ENCODE measurements around the gene CARD19. TPM values are rescaled to one million over a fixed set of nuclear protein-coding genes. Genes with fewer than 3 reads are reported as not detected.
A peak's percentile ranks its signal among the peaks of the same experiment; 100 is the strongest.

Gene CARD19
- total RNA-seq, 1 experiment from 2014 or later: 97.5 TPM

- Histone ChIP-seq H3F3A (ENCODE audit: insufficient read depth, low read depth) (peaks cover 52% of the 10 kb centered on the region), H3K4me3 (no peak overlapping the region), H3K4me2 (peak overlapping the region; percentile 41; the same call in 1 of the 2 replicates), H3K9me3 (ENCODE audit: insufficient read depth, low read depth) (no peaks in the 10 kb centered on the region), H3K9me2 (ENCODE audit: insufficient read depth) (no peaks in the 10 kb centered on the region), H3K4me1 (replicated peaks; ENCODE audit: insufficient read depth) (peaks cover 38% of the 10 kb centered on the region), H4K20me1 (ENCODE audit: insufficient read depth) (no peaks in the 10 kb centered on the region), H3K36me3 (ENCODE audit: low read depth) (peaks cover 16% of the 10 kb centered on the region; the same call in 1 of the 2 replicates), H2AFZ (no peak overlapping the region), H3K27me3 (ENCODE audit: insufficient read depth, low read depth) (no peaks in the 10 kb centered on the region), H3K79me2 (ENCODE audit: low read depth) (peaks cover 7% of the 10 kb centered on the region; the same call in 1 of the 2 replicates), H3K27ac (peak overlapping the region; percentile 91)
- ChIA-PET CTCF (interaction anchor here (1.4 kb wide), 1 partner anchor 12 kb away, joined by 9 read pairs; no protein-coding TSS in a partner anchor), POLR2A (ENCODE audit: unreplicated experiment) (no interaction called here)
- DNase-seq: no peak
- BruUV-seq (replicated peaks): no TSS peak
- intact Hi-C loops (cut with micrococcal nuclease; ENCODE audit: unreplicated experiment): no loop called here
- TF ChIP-seq, protein P1, sequence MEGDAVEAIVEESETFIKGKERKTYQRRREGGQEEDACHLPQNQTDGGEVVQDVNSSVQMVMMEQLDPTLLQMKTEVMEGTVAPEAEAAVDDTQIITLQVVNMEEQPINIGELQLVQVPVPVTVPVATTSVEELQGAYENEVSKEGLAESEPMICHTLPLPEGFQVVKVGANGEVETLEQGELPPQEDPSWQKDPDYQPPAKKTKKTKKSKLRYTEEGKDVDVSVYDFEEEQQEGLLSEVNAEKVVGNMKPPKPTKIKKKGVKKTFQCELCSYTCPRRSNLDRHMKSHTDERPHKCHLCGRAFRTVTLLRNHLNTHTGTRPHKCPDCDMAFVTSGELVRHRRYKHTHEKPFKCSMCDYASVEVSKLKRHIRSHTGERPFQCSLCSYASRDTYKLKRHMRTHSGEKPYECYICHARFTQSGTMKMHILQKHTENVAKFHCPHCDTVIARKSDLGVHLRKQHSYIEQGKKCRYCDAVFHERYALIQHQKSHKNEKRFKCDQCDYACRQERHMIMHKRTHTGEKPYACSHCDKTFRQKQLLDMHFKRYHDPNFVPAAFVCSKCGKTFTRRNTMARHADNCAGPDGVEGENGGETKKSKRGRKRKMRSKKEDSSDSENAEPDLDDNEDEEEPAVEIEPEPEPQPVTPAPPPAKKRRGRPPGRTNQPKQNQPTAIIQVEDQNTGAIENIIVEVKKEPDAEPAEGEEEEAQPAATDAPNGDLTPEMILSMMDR (conservative IDR thresholded peaks at IDR 0.05): no peak
- TF ChIP-seq EZH2 (IDR thresholded peaks at IDR 0.05; ENCODE audit: low read depth): no peak
Observed at GRCh38 chr9:93120846-93121315, 24.9 kb downstream of the CARD19 start.

- H3F3A ChIP-seq (ENCODE audit: insufficient read depth, low read depth): peaks cover 47% of the 10 kb centered on the region
- no peaks in the 10 kb centered on the region for H4K20me1 ChIP-seq (ENCODE audit: insufficient read depth)
Observed at GRCh38 chr9:93121316-93122241, 25.6 kb downstream of the CARD19 start.

DNA sequence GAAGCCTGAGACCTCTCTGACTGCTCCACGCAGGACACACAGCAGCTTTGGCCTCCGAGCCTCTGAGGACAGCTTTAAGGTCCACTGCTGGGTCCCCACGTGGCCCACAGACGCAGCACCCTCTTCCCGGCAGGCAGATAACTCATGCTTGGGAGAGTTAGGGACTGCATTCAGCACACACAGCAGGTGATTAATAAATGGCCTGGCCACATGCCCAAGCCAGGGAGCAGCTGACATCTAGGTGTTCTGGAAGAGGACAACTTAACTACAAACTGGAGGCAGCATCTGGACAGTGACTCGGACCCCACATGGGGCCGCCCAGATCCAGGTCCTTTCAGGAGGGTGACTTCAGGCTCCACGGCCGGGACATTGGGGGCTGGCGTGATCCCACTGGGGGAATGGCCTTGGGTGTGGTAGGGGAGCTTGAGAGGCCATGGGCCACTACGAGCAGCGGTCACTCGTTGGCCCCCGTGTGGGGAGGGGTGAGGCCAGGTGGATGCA, 26.8 kb downstream of the CARD19 start:
- no peak overlapping the region for H3K4me2 ChIP-seq
- peaks cover 16% of the 10 kb centered on the region; the same call in 1 of the 2 replicates for H3K36me3 ChIP-seq (ENCODE audit: low read depth)
- no peak overlapping the region for H2AFZ ChIP-seq
- H4K20me1 ChIP-seq (ENCODE audit: insufficient read depth): no peaks in the 10 kb centered on the region
- peaks cover 42% of the 10 kb centered on the region for H3F3A ChIP-seq (ENCODE audit: insufficient read depth, low read depth)
- BruUV-seq (replicated peaks): no TSS peak
- no peaks in the 10 kb centered on the region for H3K27me3 ChIP-seq (ENCODE audit: insufficient read depth, low read depth)
- CTCF ChIA-PET: no interaction called here
- TF ChIP-seq, protein P1 (conservative IDR thresholded peaks at IDR 0.05): no peak
- TF ChIP-seq EZH2 (IDR thresholded peaks at IDR 0.05; ENCODE audit: low read depth): no peak
- no peaks in the 10 kb centered on the region for H3K9me3 ChIP-seq (ENCODE audit: insufficient read depth, low read depth)
- H3K4me1 ChIP-seq (replicated peaks; ENCODE audit: insufficient read depth): peaks cover 21% of the 10 kb centered on the region
- no peak overlapping the region for H3K4me3 ChIP-seq
- 0 out of 2 replicates have a peak, but pooled peaks cover 14% of the 10 kb centered on the region for H3K79me2 ChIP-seq (ENCODE audit: low read depth)
- no peaks in the 10 kb centered on the region for H3K9me2 ChIP-seq (ENCODE audit: insufficient read depth)
- H3K27ac ChIP-seq: no peak overlapping the region
- intact Hi-C loops (cut with micrococcal nuclease; ENCODE audit: unreplicated experiment): no loop called here
- no peak for DNase-seq
- POLR2A ChIA-PET (ENCODE audit: unreplicated experiment): interaction anchor here (0.6 kb wide), 1 partner anchor 11 kb away, joined by 3 read pairs; no protein-coding TSS in a partner anchor

More at GRCh38 chr9:93121316-93122241, 25.6 kb downstream of the CARD19 start:
- DNase-seq: no peak
- Histone ChIP-seq H3K9me2 (ENCODE audit: insufficient read depth) (no peaks in the 10 kb centered on the region), H3K36me3 (ENCODE audit: low read depth) (peaks cover 16% of the 10 kb centered on the region; the same call in 1 of the 2 replicates), H3K4me2 (no peak overlapping the region), H3K27me3 (ENCODE audit: insufficient read depth, low read depth) (no peaks in the 10 kb centered on the region), H2AFZ (no peak overlapping the region), H3K79me2 (ENCODE audit: low read depth) (peaks cover 7% of the 10 kb centered on the region; the same call in 1 of the 2 replicates), H3K4me3 (no peak overlapping the region), H3K4me1 (replicated peaks; ENCODE audit: insufficient read depth) (peaks cover 33% of the 10 kb centered on the region), H3K9me3 (ENCODE audit: insufficient read depth, low read depth) (no peaks in the 10 kb centered on the region), H3K27ac (peak overlapping the region; percentile 91)
- TF ChIP-seq, protein P1 (conservative IDR thresholded peaks at IDR 0.05): no peak
- no peak for TF ChIP-seq EZH2 (IDR thresholded peaks at IDR 0.05; ENCODE audit: low read depth)
- intact Hi-C loops (cut with micrococcal nuclease; ENCODE audit: unreplicated experiment): no loop called here
- POLR2A ChIA-PET (ENCODE audit: unreplicated experiment): interaction anchor here (0.6 kb wide), 1 partner anchor 586 kb away, joined by 20 read pairs; the partner anchor contains the start of gene ECM2
- TSS peak; percentile 6 for BruUV-seq (replicated peaks)
- CTCF ChIA-PET: no interaction called here
